Nephron progenitor cell (in vitro differentiated cells): Measurements from ENCODE around the gene PPP6R1.

Source experiments
- DNase-seq: peaks from one replicate; pipeline ENCODE4 v3.0.0; 2021
- H3K27ac Mint-ChIP-seq: 2 replicates; pipeline ENCODE4 v1.8.0; 2021; ENCODE audit warnings: mild to moderate bottlenecking, moderate library complexity, mixed read lengths
- H3K27me3 Mint-ChIP-seq: 2 replicates; pipeline ENCODE4 v1.8.0; 2021; ENCODE audit warnings: mild to moderate bottlenecking, low read depth, mixed read lengths; ENCODE audit not compliant: poor library complexity
- H3K36me3 Mint-ChIP-seq: 2 replicates; pipeline ENCODE4 v1.8.0; 2021; ENCODE audit warnings: low read depth, mixed read lengths
- H3K4me1 Mint-ChIP-seq: 2 replicates; pipeline ENCODE4 v1.8.0; 2021; ENCODE audit warnings: mixed read lengths
- H3K4me3 Mint-ChIP-seq: 2 replicates; pipeline ENCODE4 v1.8.0; 2021; ENCODE audit warnings: mild to moderate bottlenecking, moderate library complexity, mixed read lengths
- H3K9me3 Mint-ChIP-seq: 2 replicates; pipeline ENCODE4 v1.8.0; 2021; ENCODE audit warnings: mild to moderate bottlenecking, moderate library complexity, mixed read lengths
- TF ChIP-seq, protein P1 (sequence below): fragments of 200-600 bp; sonication (generic); IDR thresholded peaks from 2 replicates; pipeline ENCODE4 v1.5.0; 2021; ENCODE audit warnings: antibody characterized with exemption

The PPP6R1 gene

DNA sequence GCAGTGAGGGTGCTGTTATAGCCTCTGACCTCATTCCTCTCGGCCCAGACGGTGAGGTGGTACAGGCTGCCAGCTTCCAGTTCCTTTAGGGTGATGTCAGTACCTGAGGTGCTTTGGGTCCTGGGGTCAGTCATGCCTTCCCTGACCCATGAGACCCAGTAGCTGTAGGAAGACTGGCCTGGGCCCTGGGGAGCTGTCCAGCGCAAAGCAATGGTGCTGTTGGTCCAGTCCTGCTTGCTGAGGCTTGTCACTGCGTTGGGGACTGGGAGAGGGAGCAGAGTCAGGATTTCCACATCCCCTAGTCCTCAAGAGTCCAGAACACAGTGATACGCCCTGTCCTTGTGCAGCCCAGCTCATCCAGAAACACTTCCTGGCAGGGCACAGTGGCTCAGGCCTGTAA, 60.2 kb downstream of the PPP6R1 start:
- TF ChIP-seq, protein P1, sequence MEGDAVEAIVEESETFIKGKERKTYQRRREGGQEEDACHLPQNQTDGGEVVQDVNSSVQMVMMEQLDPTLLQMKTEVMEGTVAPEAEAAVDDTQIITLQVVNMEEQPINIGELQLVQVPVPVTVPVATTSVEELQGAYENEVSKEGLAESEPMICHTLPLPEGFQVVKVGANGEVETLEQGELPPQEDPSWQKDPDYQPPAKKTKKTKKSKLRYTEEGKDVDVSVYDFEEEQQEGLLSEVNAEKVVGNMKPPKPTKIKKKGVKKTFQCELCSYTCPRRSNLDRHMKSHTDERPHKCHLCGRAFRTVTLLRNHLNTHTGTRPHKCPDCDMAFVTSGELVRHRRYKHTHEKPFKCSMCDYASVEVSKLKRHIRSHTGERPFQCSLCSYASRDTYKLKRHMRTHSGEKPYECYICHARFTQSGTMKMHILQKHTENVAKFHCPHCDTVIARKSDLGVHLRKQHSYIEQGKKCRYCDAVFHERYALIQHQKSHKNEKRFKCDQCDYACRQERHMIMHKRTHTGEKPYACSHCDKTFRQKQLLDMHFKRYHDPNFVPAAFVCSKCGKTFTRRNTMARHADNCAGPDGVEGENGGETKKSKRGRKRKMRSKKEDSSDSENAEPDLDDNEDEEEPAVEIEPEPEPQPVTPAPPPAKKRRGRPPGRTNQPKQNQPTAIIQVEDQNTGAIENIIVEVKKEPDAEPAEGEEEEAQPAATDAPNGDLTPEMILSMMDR = no peak
- H3K4me3 Mint-ChIP-seq = no peak overlapping the region
- no peaks in the 10 kb centered on the region for H3K36me3 Mint-ChIP-seq
- peaks cover 3% of the 10 kb centered on the region for H3K9me3 Mint-ChIP-seq
- no peaks in the 10 kb centered on the region for H3K4me1 Mint-ChIP-seq
- no peak overlapping the region for H3K27ac Mint-ChIP-seq
- DNase-seq = no peak
- peaks cover 58% of the 10 kb centered on the region for H3K27me3 Mint-ChIP-seq

- Mint-ChIP-seq H3K9me3 (peaks cover 3% of the 10 kb centered on the region), H3K27me3 (peaks cover 56% of the 10 kb centered on the region), H3K4me1 (no peaks in the 10 kb centered on the region), H3K4me3 (no peak overlapping the region), H3K27ac (no peak overlapping the region), H3K36me3 (no peaks in the 10 kb centered on the region)
- DNase-seq = no peak
- TF ChIP-seq, protein P1 = no peak
Measured at GRCh38 chr19:55197528-55197927, 61.3 kb downstream of the PPP6R1 start.

- TF ChIP-seq, protein P1 = no peak
- Mint-ChIP-seq H3K27ac (no peak overlapping the region), H3K36me3 (no peaks in the 10 kb centered on the region), H3K4me3 (no peak overlapping the region), H3K4me1 (no peaks in the 10 kb centered on the region), H3K9me3 (peaks cover 3% of the 10 kb centered on the region), H3K27me3 (peaks cover 55% of the 10 kb centered on the region)
- no peak for DNase-seq
Measured at GRCh38 chr19:55196803-55197202, 62.0 kb downstream of the PPP6R1 start.

GRCh38 chr19:55193481-55193880, 65.3 kb downstream of the PPP6R1 start:
- no peaks in the 10 kb centered on the region for H3K9me3 Mint-ChIP-seq
- H3K27me3 Mint-ChIP-seq = peaks cover 47% of the 10 kb centered on the region
- TF ChIP-seq, protein P1 = no peak
- H3K4me1 Mint-ChIP-seq = no peaks in the 10 kb centered on the region
- no peaks in the 10 kb centered on the region for H3K36me3 Mint-ChIP-seq
- H3K27ac Mint-ChIP-seq = no peak overlapping the region
- no peak overlapping the region for H3K4me3 Mint-ChIP-seq
- no peak for DNase-seq

GRCh38 chr19:55189403-55189835, 69.4 kb downstream of the PPP6R1 start:
- no peak overlapping the region for H3K4me3 Mint-ChIP-seq
- H3K27ac Mint-ChIP-seq = no peak overlapping the region

GRCh38 chr19:55188625-55189024, 70.2 kb downstream of the PPP6R1 start:
- TF ChIP-seq, protein P1 = no peak
- DNase-seq = no peak
- no peaks in the 10 kb centered on the region for H3K9me3 Mint-ChIP-seq
- no peak overlapping the region for H3K27ac Mint-ChIP-seq
- H3K4me1 Mint-ChIP-seq = no peaks in the 10 kb centered on the region
- peaks cover 78% of the 10 kb centered on the region for H3K27me3 Mint-ChIP-seq
- H3K36me3 Mint-ChIP-seq = no peaks in the 10 kb centered on the region
- H3K4me3 Mint-ChIP-seq = no peak overlapping the region

More at GRCh38 chr19:55189403-55189835, 69.4 kb downstream of the PPP6R1 start:
- Mint-ChIP-seq H3K27me3 (peaks cover 78% of the 10 kb centered on the region), H3K4me1 (no peaks in the 10 kb centered on the region), H3K9me3 (no peaks in the 10 kb centered on the region), H3K36me3 (no peaks in the 10 kb centered on the region)
- TF ChIP-seq, protein P1 = no peak
- no peak for DNase-seq
